ENCODE measurements around the gene MYBL2. TPM values are rescaled to one million over a fixed set of nuclear protein-coding genes. Genes with fewer than 3 reads are reported as not detected.

Gene MYBL2
- total and polyA plus RNA-seq, 3 donors from 2014 or later: 27.7 to 32.9 (median 31.2) TPM

DNA sequence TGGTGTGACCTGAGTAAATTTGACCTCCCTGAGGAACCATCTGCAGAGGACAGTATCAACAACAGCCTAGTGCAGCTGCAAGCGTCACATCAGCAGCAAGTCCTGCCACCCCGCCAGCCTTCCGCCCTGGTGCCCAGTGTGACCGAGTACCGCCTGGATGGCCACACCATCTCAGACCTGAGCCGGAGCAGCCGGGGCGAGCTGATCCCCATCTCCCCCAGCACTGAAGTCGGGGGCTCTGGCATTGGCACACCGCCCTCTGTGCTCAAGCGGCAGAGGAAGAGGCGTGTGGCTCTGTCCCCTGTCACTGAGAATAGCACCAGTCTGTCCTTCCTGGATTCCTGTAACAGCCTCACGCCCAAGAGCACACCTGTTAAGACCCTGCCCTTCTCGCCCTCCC, 35.6 kb downstream of the MYBL2 start:
- Histone ChIP-seq H3K4me3 (no peak overlapping the region), H3K27me3 (no peaks in the 10 kb centered on the region), H3K36me3 (ENCODE audit: low read depth, missing control alignments) (no peaks in the 10 kb centered on the region), H3K27ac (no peak overlapping the region), H3K4me1 (no peaks in the 10 kb centered on the region), H3K9me3 (no peaks in the 10 kb centered on the region)
- intact Hi-C loops (cut with DNase I; ENCODE audit: low total_unique reads): no loop called here
- 96 to 98% methylated on average over 6 to 14 of the region's 14 CpGs for WGBS, 2 donors
- no peak for DNase-seq
- TF ChIP-seq CTCF (IDR thresholded peaks at IDR 0.05) (no peak), POLR2A (IDR thresholded peaks at IDR 0.05) (no peak)

GRCh38 chr20:43710370-43711044, 43.6 kb downstream of the MYBL2 start:
- intact Hi-C loops (cut with DNase I; ENCODE audit: low total_unique reads): no loop called here
- no peaks in the 10 kb centered on the region for H3K4me1 ChIP-seq
- WGBS, 2 donors: 84 to 91% methylated on average over 9 of the region's 9 CpGs
- H3K4me3 ChIP-seq: no peak overlapping the region
- no peaks in the 10 kb centered on the region for H3K36me3 ChIP-seq (ENCODE audit: low read depth, missing control alignments)
- no peaks in the 10 kb centered on the region for H3K27me3 ChIP-seq
- no peak for DNase-seq
- H3K9me3 ChIP-seq: no peaks in the 10 kb centered on the region
- H3K27ac ChIP-seq: no peak overlapping the region
- TF ChIP-seq CTCF (IDR thresholded peaks at IDR 0.05): no peak
- no peak for TF ChIP-seq POLR2A (IDR thresholded peaks at IDR 0.05)

DNA sequence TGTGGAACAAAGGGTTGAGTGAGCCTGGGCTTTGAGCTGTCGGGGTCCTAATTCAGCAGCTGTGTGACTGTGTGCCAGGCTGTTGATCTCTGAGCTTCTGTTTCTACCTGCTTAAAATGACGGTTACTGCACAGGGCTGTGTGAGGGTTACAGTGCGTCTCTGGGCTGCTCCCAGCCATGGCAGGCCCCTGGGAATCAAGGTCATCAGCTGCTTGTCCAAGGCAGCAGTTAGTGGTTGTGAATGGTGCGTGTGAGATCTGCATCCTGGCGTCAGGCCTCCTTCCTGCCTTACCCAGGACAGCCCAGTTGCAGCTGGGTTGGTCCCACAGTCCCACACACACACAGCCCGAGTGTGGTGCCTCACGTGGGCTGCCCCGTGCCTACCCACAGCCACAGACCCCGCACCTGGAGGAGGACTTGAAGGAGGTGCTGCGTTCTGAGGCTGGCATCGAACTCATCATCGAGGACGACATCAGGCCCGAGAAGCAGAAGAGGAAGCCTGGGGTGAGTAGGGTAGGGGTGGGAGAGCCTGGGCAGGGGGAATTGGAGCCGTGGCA, 44.3 kb downstream of the MYBL2 start:
- no peak for TF ChIP-seq POLR2A (IDR thresholded peaks at IDR 0.05)
- no peak for TF ChIP-seq CTCF (IDR thresholded peaks at IDR 0.05)
- no peak for DNase-seq
- Histone ChIP-seq H3K36me3 (ENCODE audit: low read depth, missing control alignments) (no peaks in the 10 kb centered on the region), H3K4me1 (no peaks in the 10 kb centered on the region), H3K4me3 (no peak overlapping the region), H3K27me3 (no peaks in the 10 kb centered on the region), H3K9me3 (no peaks in the 10 kb centered on the region), H3K27ac (no peak overlapping the region)
- 89 to 90% methylated on average over 10 to 15 of the region's 15 CpGs for WGBS, 2 donors
- intact Hi-C loops (cut with DNase I; ENCODE audit: low total_unique reads): no loop called here

- no peaks in the 10 kb centered on the region for H3K4me1 ChIP-seq
- H3K9me3 ChIP-seq: no peaks in the 10 kb centered on the region
- no peaks in the 10 kb centered on the region for H3K27me3 ChIP-seq
- no peaks in the 10 kb centered on the region for H3K36me3 ChIP-seq (ENCODE audit: low read depth, missing control alignments)
- intact Hi-C loops (cut with DNase I; ENCODE audit: low total_unique reads): no loop called here
- no peak for DNase-seq
- H3K4me3 ChIP-seq: no peak overlapping the region
- no peak for TF ChIP-seq CTCF (IDR thresholded peaks at IDR 0.05)
- no peak for TF ChIP-seq POLR2A (IDR thresholded peaks at IDR 0.05)
- WGBS, 2 donors: 97% methylated on average over 9 of the region's 9 CpGs
- no peak overlapping the region for H3K27ac ChIP-seq
Measured at GRCh38 chr20:43715044-43715443, 48.1 kb downstream of the MYBL2 start.

GRCh38 chr20:43715511-43715910, 48.6 kb downstream of the MYBL2 start:
- H3K27me3 ChIP-seq: no peaks in the 10 kb centered on the region
- WGBS, 2 donors: 92 to 95% methylated on average over 6 of the region's 6 CpGs
- H3K9me3 ChIP-seq: no peaks in the 10 kb centered on the region
- H3K36me3 ChIP-seq (ENCODE audit: low read depth, missing control alignments): no peaks in the 10 kb centered on the region
- intact Hi-C loops (cut with DNase I; ENCODE audit: low total_unique reads): no loop called here
- no peak overlapping the region for H3K4me3 ChIP-seq
- no peak for DNase-seq
- no peak overlapping the region for H3K27ac ChIP-seq
- TF ChIP-seq POLR2A (IDR thresholded peaks at IDR 0.05) (no peak), CTCF (IDR thresholded peaks at IDR 0.05) (no peak)
- H3K4me1 ChIP-seq: no peaks in the 10 kb centered on the region
